Measurements from ENCODE around the gene PCDHGA4.
"Not testable (repeated sequence)": the region's sequence is repeated elsewhere in the genome, so short reads cannot be mapped to it uniquely, and the experiment has no call there.

PCDHGA4 gene

GRCh38 chr5:141340781-141341354, 14.0 kb upstream of the PCDHGA4 start:
- not testable (repeated sequence) for H3K4me1 ChIP-seq (ENCODE audit: insufficient read depth, low read length); H3K9ac ChIP-seq (ENCODE audit: low read depth, low read length); H3K36me3 ChIP-seq (ENCODE audit: insufficient read depth, low read length); H3K9me3 ChIP-seq (ENCODE audit: control insufficient read depth, insufficient read depth, low read length)

DNA sequence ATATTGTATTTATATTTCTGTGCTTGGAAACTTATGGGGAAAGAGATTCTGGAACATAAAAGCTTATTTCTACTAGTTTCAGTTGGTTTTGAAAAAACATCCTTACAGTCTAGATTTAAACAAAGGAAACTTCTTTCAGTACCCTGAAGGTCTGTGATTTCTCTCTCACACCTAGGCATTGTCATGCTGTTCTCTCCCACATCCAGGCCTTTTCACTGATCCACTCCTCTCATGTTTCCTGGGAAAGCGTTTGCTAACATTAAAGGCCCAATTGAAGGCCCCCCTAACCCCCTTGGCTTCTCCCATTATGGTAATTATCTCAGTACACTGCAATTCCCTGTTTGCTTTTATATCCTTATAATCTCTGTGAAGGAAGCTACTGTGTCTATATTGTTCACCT, 12.0 kb upstream of the PCDHGA4 start:
- Histone ChIP-seq H3K9ac (ENCODE audit: low read depth, low read length) (no peak overlapping the region), H3K36me3 (ENCODE audit: insufficient read depth, low read length) (no peaks in the 10 kb centered on the region), H3K4me1 (ENCODE audit: insufficient read depth, low read length) (no peaks in the 10 kb centered on the region), H3K9me3 (ENCODE audit: control insufficient read depth, insufficient read depth, low read length) (peaks cover 6% of the 10 kb centered on the region; the same call in 1 of the 2 replicates)

- Histone ChIP-seq H3K9me3 (ENCODE audit: control insufficient read depth, insufficient read depth, low read length) (peaks cover 6% of the 10 kb centered on the region; the same call in 1 of the 2 replicates), H3K4me1 (ENCODE audit: insufficient read depth, low read length) (no peaks in the 10 kb centered on the region), H3K36me3 (ENCODE audit: insufficient read depth, low read length) (no peaks in the 10 kb centered on the region), H3K9ac (ENCODE audit: low read depth, low read length) (no peak within 1 kb of the TSS)
Observed at GRCh38 chr5:141343242-141343952, 11.4 kb upstream of the PCDHGA4 start, which contains the start of gene PCDHGA3. TSS of gene PCDHGA3 (plus strand) at chr5:141343829. CDS start at chr5:141344034, 205 bp downstream.

GRCh38 chr5:141343953-141344463, 10.8 kb upstream of the PCDHGA4 start:
- Histone ChIP-seq H3K4me1 (ENCODE audit: insufficient read depth, low read length) (no peaks in the 10 kb centered on the region), H3K36me3 (ENCODE audit: insufficient read depth, low read length) (no peaks in the 10 kb centered on the region), H3K9ac (ENCODE audit: low read depth, low read length) (no peak overlapping the region), H3K9me3 (ENCODE audit: control insufficient read depth, insufficient read depth, low read length) (peaks cover 6% of the 10 kb centered on the region; the same call in 1 of the 2 replicates)

DNA sequence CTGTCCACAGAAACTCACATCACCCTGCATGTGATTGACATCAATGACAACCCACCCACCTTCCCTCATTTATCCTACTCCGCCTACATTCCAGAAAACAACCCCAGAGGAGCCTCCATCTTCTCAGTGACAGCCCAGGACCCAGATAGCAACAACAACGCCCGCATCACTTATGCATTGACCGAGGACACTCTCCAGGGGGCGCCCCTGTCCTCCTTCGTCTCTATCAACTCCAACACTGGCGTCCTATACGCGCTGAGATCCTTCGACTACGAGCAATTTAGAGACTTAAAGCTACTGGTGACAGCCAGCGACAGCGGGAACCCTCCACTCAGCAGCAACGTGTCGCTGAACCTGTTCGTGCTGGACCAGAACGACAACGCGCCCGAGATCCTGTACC, 9.5 kb upstream of the PCDHGA4 start:
- no peaks in the 10 kb centered on the region for H3K4me1 ChIP-seq (ENCODE audit: insufficient read depth, low read length)
- H3K9me3 ChIP-seq (ENCODE audit: control insufficient read depth, insufficient read depth, low read length), result peaks cover 2% of the 10 kb centered on the region; the same call in 1 of the 2 replicates
- H3K36me3 ChIP-seq (ENCODE audit: insufficient read depth, low read length), result no peaks in the 10 kb centered on the region
- no peak overlapping the region for H3K9ac ChIP-seq (ENCODE audit: low read depth, low read length)

DNA sequence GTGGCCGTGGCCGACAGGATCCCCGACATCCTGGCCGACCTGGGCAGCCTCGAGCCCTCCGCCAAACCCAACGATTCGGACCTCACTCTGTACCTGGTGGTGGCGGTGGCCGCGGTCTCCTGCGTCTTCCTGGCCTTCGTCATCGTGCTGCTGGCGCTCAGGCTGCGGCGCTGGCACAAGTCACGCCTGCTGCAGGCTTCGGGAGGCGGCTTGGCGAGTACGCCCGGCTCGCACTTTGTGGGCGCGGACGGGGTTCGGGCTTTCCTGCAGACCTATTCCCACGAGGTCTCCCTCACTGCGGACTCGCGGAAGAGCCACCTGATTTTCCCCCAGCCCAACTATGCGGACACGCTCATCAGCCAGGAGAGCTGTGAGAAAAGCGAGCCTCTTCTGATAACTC, 8.8 kb upstream of the PCDHGA4 start:
- not testable (repeated sequence) for H3K36me3 ChIP-seq (ENCODE audit: insufficient read depth, low read length); H3K9ac ChIP-seq (ENCODE audit: low read depth, low read length); H3K9me3 ChIP-seq (ENCODE audit: control insufficient read depth, insufficient read depth, low read length); H3K4me1 ChIP-seq (ENCODE audit: insufficient read depth, low read length)

- H3K36me3 ChIP-seq (ENCODE audit: insufficient read depth, low read length), result no peaks in the 10 kb centered on the region; the same call in 1 of the 2 replicates
- H3K9me3 ChIP-seq (ENCODE audit: control insufficient read depth, insufficient read depth, low read length), result peaks cover 2% of the 10 kb centered on the region; the same call in 1 of the 2 replicates
- H3K4me1 ChIP-seq (ENCODE audit: insufficient read depth, low read length), result no peaks in the 10 kb centered on the region
- H3K9ac ChIP-seq (ENCODE audit: low read depth, low read length), result peak within 1 kb of the TSS; percentile 32; the same call in 1 of the 2 replicates
Observed at GRCh38 chr5:141349917-141350619, 4.8 kb upstream of the PCDHGA4 start, which contains the start of gene PCDHGB1. TSS of gene PCDHGB1 (plus strand) at chr5:141350099. CDS start at chr5:141350261, 162 bp downstream.

GRCh38 chr5:141351591-141351990, 3.2 kb upstream of the PCDHGA4 start:
- H3K36me3 ChIP-seq (ENCODE audit: insufficient read depth, low read length), result no peaks in the 10 kb centered on the region; the same call in 1 of the 2 replicates
- no peaks in the 10 kb centered on the region for H3K9me3 ChIP-seq (ENCODE audit: control insufficient read depth, insufficient read depth, low read length)
- H3K4me1 ChIP-seq (ENCODE audit: insufficient read depth, low read length), result no peaks in the 10 kb centered on the region
- no peak overlapping the region for H3K9ac ChIP-seq (ENCODE audit: low read depth, low read length)

- H3K9me3 ChIP-seq (ENCODE audit: control insufficient read depth, insufficient read depth, low read length), result peaks cover 6% of the 10 kb centered on the region; the same call in 1 of the 2 replicates
- H3K36me3 ChIP-seq (ENCODE audit: insufficient read depth, low read length), result no peaks in the 10 kb centered on the region; the same call in 1 of the 2 replicates
- no peak overlapping the region for H3K9ac ChIP-seq (ENCODE audit: low read depth, low read length)
- H3K4me1 ChIP-seq (ENCODE audit: insufficient read depth, low read length), result no peaks in the 10 kb centered on the region
Observed at GRCh38 chr5:141355641-141356040, 820 bp downstream of the PCDHGA4 start.

DNA sequence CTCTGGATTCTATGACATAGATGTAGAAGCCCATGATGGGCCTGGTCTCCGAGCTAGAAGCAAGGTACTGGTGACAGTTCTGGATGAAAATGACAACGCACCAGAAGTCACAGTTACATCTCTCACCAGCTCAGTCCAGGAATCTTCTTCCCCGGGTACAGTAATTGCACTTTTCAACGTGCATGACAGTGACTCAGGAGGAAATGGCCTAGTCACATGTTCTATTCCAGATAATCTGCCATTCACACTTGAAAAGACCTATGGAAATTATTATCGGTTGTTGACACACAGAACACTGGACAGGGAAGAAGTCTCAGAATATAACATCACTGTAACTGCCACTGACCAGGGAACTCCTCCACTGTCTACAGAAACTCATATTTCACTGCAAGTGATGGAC, 1.3 kb downstream of the PCDHGA4 start:
- H3K9ac ChIP-seq (ENCODE audit: low read depth, low read length), result no peak overlapping the region
- H3K9me3 ChIP-seq (ENCODE audit: control insufficient read depth, insufficient read depth, low read length), result peaks cover 8% of the 10 kb centered on the region; the same call in 1 of the 2 replicates
- H3K4me1 ChIP-seq (ENCODE audit: insufficient read depth, low read length), result no peaks in the 10 kb centered on the region
- H3K36me3 ChIP-seq (ENCODE audit: insufficient read depth, low read length), result no peaks in the 10 kb centered on the region; the same call in 1 of the 2 replicates

- H3K9me3 ChIP-seq (ENCODE audit: control insufficient read depth, insufficient read depth, low read length), result peaks cover 8% of the 10 kb centered on the region; the same call in 1 of the 2 replicates
Observed at GRCh38 chr5:141356950-141357349, 2.1 kb downstream of the PCDHGA4 start.

DNA sequence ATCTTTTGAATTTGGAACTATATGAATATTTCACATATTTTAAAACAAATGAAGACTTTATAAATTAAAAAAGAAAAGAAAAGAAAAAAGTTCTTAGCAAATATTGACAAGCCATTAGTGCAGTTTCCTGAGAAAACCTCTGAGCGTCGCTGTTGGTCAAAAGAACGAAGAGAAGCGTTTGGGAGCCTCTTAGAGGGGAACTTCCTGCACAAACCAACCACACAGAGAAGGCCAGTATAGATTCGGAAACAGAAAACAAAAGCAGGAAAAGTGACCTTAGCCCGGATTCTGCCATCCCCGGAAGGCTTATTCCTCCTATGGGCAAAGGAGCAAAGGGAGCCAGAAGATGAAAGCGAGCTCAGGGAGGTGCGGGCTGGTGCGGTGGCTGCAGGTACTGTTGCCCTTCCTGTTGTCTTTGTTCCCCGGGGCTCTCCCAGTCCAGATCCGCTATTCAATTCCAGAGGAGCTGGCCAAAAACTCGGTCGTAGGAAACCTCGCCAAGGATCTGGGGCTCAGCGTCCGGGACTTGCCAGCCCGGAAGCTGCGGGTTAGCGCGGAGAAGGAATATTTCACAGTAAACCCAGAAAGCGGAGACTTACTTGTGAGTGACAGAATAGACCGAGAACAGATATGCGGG, 5.1 kb downstream of the PCDHGA4 start, which contains the start of gene PCDHGB2:
Gene PCDHGB2, plus strand, starts transcription at position 205 of the 637 bp plus-strand sequence. Its CDS starts 142 bp downstream, at position 347.
- no peaks in the 10 kb centered on the region for H3K36me3 ChIP-seq (ENCODE audit: insufficient read depth, low read length)
- no peak within 1 kb of the TSS; the same call in 1 of the 2 replicates for H3K9ac ChIP-seq (ENCODE audit: low read depth, low read length)
- peaks cover 3% of the 10 kb centered on the region; the same call in 1 of the 2 replicates for H3K4me1 ChIP-seq (ENCODE audit: insufficient read depth, low read length)
- H3K9me3 ChIP-seq (ENCODE audit: control insufficient read depth, insufficient read depth, low read length), result peaks cover 8% of the 10 kb centered on the region; the same call in 1 of the 2 replicates

More at GRCh38 chr5:141356950-141357349, 2.1 kb downstream of the PCDHGA4 start:
- Histone ChIP-seq H3K9ac (ENCODE audit: low read depth, low read length) (no peak overlapping the region), H3K36me3 (ENCODE audit: insufficient read depth, low read length) (no peaks in the 10 kb centered on the region; the same call in 1 of the 2 replicates), H3K4me1 (ENCODE audit: insufficient read depth, low read length) (no peaks in the 10 kb centered on the region)

GRCh38 chr5:141360685-141361084, 5.9 kb downstream of the PCDHGA4 start:
- no peak overlapping the region for H3K9ac ChIP-seq (ENCODE audit: low read depth, low read length)
- peaks cover 8% of the 10 kb centered on the region; the same call in 1 of the 2 replicates for H3K9me3 ChIP-seq (ENCODE audit: control insufficient read depth, insufficient read depth, low read length)
- peaks cover 3% of the 10 kb centered on the region; the same call in 1 of the 2 replicates for H3K4me1 ChIP-seq (ENCODE audit: insufficient read depth, low read length)
- H3K36me3 ChIP-seq (ENCODE audit: insufficient read depth, low read length), result no peaks in the 10 kb centered on the region

Measured in ES-I3 (cell line).